Measurements from ENCODE around the gene SOCS7.

Gene SOCS7, protein sequence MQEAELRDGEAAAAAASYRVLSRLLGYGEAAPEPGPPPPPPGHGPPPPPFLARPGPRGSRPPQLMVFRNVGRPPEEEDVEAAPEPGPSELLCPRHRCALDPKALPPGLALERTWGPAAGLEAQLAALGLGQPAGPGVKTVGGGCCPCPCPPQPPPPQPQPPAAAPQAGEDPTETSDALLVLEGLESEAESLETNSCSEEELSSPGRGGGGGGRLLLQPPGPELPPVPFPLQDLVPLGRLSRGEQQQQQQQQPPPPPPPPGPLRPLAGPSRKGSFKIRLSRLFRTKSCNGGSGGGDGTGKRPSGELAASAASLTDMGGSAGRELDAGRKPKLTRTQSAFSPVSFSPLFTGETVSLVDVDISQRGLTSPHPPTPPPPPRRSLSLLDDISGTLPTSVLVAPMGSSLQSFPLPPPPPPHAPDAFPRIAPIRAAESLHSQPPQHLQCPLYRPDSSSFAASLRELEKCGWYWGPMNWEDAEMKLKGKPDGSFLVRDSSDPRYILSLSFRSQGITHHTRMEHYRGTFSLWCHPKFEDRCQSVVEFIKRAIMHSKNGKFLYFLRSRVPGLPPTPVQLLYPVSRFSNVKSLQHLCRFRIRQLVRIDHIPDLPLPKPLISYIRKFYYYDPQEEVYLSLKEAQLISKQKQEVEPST

DNA sequence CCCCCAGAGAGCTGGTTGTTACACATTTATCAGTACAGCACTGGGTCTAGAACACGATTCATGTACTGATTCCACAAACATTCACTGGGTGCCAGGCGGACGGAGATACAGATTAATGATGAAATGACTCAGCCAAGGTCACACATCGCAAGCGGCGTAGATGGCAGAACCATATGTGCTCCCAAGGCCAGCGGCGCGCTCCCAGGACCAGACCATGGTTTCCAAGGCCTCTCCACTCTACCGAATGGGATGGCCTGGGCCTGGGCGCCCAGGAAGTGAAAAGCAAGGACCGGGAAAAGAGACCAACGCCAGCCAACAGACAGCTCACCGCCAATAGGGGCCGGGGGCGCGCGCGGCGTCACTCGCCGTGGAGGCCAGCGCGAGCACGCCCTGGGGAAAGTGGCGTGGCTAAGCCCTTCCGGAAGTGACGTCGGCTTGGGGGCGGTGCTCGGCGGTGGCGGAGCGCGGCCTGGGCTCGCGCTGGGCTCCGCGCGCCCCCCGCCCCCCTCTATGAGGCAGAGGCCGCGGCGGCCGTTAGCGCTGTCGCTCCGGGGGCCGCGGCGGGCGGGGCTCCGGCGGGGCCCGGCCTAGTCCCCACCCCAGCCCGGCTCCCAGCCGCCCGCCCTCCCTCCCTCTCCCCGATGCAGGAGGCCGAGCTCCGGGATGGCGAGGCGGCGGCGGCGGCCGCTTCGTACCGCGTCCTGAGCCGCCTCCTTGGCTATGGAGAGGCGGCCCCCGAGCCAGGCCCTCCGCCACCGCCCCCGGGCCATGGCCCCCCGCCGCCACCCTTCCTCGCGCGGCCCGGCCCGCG lies at the start of gene SOCS7:
Gene SOCS7, plus strand, starts transcription at position 433 of the 811 bp plus-strand sequence. Its CDS starts 209 bp downstream, at position 642.
- DNase-seq (ENCODE audit: low read depth in 2 of 2), result peak; percentile 92 to 94

DNA sequence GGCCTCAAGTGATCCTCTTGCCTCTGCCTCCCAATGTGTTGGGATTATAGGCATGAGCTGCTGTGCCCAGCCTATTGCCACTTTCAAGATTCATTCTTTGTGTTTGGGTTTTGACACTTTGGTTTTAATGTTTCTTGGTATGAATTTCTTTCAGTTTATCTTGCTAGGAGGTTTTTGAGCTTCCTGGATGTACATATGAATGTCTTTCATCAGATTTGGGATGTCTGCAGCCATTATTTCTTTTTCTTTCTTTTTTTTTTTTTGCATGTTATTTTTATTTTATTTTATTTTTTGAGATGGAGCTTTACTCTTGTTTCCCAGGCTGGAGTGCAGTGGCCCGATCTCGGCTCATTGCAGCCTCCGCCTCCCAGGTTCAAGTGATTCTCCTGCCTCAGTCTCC lies 36.1 kb upstream of the SOCS7 start:
- DNase-seq (ENCODE audit: low read depth in 2 of 2), result no peak

DNA sequence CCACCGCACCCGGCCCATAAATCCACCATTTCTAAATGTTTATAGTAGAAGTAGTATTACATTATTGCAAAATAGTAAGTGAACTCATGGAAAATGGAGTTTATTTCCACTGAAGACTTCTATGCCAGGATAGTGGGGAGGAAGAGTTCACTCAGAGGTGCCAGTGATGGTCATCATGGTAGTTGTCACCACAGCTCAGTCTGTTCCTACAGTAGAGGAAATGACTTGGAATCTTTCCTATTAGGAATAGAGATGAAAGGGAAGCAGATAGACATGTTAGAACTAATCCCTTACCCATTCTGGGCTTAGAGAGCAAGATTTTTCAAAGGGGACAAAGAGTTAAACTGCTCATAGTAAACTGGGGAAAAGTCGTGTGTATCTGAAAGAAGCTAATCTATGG lies 34.6 kb upstream of the SOCS7 start:
- no peak for DNase-seq (ENCODE audit: low read depth in 2 of 2)

DNA sequence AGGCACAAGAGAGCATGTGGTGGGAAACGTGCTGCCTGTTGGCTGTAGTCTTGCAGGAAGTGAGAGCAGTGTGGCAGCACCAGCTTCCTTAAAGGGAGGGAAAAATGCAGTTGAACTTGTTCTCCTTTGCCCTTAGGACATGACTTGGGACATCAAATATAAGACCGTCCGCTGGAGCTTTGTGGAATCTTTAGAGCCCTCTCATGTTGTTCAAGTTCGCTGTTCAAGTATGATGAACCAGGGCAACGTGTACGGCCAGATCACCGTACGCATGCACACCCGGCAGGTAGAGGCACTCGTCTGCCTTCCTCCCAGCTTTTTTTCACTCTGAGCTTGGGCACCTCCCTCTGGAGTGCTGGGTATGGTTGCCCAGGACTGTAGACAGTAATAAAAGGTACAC lies 31.2 kb upstream of the SOCS7 start:
- no peak for DNase-seq (ENCODE audit: low read depth in 2 of 2)

DNA sequence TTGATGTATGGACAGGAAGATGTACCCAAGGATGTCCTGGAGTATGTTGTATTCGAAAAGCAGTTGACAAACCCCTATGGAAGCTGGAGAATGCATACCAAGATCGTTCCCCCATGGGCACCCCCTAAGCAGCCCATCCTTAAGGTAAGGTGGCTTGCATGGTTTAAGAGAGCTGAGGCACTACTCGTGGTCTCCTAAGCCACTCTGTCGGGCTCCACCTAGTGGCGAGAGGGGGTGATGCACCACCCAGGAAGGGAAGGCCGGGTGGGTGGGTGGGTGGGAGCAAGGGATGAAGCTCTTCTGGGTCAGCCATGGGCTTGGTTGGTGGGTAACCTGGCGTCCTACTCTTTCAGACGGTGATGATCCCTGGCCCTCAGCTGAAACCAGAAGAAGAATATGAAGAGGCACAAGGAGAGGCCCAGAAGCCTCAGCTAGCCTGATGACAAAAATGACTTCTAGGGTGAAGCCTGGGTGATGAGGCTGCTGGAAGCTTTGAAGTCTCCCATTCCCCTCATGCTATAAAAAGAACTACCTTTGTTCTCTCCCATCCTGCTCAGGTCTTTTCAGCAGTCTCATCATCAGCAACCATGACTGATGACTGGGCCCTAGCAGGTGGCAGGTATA lies 29.4 kb upstream of the SOCS7 start:
- DNase-seq (ENCODE audit: low read depth in 2 of 2), result peak; percentile 50 to 65

DNA sequence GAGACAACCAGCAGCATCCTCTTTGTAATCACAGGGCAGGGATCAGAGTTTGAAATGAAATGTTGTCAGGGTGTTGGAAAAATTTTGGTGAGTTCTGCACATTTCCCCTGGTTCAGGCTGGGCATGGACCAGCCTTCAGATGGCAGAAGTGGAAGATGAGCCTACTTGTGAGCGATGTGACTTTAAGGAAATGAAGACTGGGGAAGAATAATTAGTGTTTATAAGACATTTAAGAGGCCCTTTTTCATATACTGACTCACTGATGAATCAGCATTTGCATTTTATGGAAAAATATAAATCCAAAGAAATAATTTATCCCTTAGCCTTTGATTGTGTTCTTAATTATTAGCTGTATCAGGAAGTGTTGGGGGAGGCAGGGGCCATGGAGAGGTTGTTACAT lies 28.7 kb upstream of the SOCS7 start:
- no peak for DNase-seq (ENCODE audit: low read depth in 2 of 2)

DNA sequence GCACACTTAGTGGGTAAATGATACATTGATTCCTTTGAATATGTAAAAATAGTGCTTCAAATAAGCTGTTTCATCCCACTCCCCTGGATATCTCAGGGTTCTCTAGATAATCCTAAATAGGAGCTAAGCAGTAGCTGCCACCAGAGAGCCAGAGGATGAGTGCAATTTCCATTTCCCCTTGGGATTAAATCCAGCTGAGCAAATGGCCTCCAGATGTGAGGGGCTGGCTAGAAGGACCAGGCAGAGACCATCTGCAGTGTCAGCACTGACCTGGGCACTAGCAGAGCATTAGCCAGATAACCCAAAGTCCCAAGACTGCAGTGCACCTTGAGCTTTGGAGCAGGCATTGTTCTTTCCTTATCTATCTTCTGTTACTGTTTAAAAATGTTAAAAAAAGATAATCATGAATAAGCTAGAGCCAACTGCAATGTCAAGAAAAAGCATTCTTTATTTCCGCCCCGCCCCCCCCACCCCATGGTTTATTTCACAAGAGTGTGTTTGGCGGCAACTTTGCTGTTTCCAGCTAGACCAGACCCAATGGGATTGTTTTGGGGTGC lies 27.4 kb upstream of the SOCS7 start:
- DNase-seq (ENCODE audit: low read depth in 2 of 2), result no peak

DNA sequence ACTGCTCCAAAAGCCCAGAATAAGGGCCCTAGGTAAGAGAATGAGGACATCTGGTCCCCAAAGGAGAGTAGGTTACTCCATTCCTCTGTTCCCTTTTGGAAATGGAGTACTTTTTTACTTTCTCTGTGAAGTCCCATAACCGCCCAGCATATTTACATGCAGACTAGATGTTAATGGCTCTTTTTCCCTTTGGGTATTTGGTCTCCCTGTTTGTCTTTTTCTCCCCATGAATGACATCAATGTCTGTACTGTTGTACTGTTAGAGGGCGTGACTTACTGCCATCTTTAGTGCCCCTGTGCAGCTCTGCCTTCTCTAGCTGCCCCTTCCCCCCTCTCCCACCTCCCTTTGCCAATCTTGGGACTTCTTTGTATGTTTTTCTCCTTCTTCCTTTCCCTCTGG lies 26.9 kb upstream of the SOCS7 start:
- no peak for DNase-seq (ENCODE audit: low read depth in 2 of 2)

DNA sequence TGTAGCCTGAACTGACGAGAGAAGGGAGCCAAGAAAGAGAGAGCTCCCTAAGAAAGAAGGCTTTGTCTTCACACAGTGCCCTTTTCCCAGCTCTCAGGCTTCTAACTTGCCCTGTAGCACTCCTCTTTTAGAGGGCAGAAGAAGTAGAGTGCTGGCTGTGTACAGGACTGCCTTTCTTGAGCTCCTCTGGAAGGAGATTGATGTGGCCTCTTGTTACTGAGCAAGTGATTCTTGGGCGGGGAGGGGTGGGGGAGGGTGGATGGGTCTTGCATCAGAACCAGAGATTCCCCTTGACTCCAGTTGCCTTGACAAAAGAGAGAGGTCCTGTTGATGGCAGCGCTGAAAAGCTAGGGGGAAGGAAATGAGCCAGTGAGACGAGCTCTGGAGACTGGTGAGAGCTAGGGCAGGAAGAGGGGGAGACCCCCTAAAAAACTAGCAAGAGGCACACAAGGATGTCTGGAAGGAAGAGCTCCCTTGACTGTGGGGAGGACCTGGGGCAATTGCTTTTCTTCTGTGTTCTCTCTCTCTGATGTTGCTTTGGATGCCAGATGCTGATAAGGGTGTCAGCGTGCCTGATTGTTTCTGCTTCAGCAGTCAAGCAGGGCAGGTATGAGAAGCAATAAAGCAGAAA lies 26.3 kb upstream of the SOCS7 start:
- no peak for DNase-seq (ENCODE audit: low read depth in 2 of 2)

DNA sequence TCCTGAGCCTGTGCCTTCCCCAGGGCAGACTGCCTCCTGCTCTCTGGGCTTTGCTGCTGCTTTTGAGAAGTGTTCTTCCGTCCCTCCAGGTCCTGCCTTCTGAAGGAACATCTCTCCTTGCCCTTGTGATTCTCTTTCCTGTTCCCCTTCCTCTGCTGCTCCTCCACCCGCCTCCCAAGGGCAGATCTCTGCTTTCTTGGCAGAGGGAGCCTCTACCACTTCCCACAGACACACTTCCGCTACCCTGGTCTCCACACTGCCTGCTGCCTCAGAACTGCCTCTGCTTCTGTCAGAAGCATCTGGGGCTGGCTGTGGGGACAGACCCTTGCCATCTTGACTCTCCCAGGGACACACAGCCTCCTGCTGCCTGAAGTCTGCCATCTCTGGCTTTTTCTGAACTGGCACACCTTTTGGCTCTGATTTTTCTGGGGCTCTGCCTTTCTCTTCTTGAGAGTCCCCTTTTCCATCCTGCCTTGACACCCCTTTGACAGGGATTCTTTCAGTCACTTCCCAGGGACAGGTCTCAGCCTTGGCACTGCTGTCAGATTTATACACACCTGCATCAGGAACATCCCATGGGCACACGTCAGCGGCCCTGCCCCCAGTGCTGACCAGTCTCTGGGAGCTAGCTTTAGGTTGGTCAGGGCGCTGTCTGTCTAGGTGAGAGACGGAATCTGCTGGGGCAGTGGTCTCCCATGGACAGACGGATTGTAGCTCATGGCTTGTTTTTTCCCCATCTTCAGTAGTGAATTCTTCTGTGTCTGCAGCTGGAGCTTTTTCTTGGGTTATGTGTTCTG lies 24.4 kb upstream of the SOCS7 start:
- no peak for DNase-seq (ENCODE audit: low read depth in 2 of 2)

DNA sequence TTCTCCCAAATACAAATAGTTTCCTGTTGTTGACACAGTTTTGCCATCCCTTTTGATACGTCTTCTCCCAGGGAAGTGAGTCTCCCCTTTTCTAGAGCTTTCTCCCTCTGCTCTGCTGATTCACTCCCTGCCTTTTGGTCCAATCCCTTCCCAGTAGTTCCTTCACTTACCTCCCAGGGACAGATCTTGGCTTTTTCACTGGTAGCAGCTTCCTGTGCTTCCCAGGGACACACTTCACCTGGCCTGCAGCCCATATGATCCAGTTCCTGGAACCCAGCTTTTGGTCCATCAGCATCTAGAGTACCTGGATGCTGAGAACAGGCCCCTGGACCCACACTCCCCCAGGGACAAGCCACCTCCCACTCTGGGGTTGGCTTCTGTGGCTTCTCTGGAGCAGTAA lies 23.7 kb upstream of the SOCS7 start:
- DNase-seq (ENCODE audit: low read depth in 2 of 2), result no peak

DNA sequence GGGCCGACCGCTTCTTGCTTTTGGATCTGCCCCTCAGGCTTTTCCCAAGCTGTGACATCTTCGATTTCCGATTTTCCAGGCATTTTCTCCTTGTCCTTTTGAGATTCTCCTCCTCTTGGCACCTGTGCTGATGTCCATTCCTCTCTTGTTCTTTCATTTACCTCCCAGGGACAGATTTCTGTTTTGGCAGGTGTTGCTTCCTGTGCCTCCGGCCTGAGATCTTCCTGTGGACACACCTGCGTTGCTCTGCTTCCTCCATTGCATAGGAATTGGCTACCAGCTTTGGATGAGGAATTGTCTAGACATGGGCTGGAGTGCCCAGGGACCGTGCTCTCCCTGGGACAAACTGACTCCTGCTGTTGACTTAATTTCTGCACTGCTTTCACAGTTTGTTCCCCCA lies 23.0 kb upstream of the SOCS7 start:
- no peak for DNase-seq (ENCODE audit: low read depth in 2 of 2)

DNA sequence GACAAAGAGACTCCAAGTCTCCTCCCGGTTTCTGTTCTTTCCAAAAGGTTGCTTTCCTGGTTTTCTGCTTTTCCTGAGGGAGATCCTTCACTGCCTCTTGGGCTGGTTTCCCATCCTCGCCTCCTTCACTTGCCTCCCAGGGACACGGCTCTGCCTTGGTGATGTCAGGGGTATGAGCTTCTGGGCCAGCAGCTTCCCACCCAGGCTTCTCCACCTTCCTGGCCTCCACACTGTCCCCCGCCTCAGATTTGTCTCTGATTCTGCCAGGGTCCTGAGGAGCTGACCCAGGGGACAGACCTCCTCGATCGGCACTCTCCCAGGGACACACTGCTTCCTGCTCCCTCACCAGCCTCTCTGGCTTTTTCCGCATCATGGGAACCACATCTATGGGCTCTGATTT lies 22.4 kb upstream of the SOCS7 start:
- no peak for DNase-seq (ENCODE audit: low read depth in 2 of 2)

DNA sequence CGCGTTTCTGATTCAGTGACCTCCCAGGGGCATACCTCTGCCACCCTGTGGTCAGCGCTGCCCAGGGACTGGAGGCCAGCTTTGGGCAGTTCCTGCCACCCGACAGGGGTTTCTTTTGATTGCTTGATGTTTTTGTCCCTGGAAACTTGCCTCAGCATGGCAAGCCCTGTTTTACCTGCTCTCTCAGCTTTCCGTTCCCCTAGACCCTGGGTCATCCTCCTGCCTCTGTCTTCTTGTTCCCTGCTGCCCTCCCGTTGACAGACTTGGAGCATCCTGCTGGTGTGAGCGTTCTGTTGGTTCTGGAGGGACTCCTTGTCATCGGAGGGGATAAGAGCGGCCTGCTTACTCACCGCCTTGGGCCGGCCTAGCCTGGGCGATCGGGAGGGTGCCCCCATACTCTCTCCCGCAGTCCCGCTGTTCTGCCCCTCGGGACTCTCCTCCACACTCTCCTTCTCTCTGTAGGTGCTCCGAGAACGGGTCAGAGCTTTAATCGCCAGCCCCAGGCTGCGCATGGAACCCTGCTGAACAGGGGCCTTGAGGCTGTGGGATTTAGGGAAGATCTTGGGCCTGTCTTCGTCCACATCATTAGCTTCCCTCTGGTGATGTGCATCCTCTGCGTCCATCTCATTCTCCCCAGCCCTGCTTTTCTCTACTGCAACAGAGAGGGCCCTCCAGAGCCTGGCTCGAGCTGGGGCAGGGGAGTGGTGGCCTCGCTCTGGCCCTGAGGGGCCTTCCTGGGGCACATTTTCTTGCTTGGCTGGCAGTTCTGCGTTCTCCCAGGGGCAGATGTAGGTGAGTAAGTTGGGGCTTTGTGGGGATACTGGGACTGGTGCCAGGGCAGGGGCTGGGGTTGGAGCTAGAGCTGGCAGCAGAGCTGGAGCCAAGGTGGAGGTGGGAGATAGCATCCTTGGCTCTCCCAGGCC lies 21.6 kb upstream of the SOCS7 start:
- no peak for DNase-seq (ENCODE audit: low read depth in 2 of 2)

DNA sequence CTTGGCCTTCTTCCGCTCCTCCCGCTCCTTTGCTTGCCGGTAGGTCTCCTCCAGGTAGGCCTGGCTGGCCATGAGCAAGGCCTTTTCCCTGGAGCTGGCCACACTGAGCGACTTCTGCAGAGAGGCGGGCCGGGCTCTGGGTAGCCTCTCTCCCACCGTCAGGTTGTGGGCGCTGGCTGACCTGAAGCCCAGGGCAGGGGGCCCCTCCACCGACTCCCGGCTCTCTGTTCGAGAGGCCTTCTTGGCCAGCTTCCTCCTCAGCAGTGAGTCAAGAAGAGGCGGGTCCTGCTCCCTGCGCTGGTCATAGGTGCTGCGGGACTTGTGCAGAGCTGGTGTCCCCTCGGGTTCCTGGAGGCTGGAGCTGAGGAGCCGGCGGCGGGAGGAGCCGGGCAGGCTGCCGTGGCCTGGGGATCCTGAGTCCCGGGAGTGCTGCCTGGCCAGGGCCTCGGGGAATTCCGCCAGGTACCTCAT lies 20.7 kb upstream of the SOCS7 start:
- DNase-seq (ENCODE audit: low read depth in 2 of 2), result no peak

DNA sequence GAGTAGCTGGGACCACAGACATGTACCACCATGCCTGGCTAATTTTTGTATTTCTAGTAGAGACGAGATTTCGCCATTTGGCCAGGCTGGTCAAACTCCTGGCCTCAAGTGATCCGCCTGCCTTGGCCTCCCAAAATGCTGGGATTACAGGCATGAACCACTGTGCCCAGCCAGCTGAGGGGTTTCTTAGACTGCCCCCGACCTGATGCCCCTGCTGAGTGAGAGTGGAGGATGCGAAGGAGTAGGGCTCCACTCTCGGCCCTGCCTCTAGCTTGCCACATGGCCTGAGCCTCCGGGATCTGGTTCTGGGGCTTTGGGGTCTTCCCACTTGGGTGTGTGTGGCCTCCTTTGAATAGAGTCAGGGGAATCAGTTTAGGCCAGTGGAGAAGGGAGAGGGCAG lies 18.9 kb upstream of the SOCS7 start:
- no peak for DNase-seq (ENCODE audit: low read depth in 2 of 2)

DNA sequence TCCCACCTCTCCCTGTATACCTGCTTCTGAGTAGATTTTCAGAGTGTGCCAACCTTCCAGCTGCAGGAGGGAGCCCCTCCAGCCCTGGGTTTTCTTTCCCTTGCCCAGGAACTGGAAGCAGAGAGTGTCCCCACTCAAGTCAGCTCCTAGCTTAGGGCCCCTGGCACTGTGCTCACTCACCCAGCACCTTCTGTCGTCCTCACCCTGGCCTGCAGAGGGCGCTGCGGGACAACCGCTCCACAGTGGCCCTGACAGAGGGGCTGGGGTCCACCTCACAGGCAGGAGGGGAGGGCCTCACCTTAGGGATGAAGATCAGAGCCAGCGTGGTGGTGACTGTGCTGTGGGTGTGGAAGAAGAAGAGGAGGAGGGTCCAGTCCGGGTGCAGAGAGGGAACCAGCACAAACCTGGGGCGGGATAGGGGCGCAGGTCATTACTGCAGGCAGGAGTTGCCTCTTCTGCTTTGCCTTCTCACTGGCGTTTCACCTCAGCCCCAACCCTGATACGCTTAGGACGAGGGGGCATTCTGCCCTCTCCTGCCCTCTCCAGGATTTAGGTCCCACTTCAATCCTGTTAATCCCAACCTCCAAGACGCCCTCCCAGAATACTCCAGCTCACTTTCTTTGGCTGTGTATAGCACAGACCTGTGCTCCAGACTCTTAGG lies 17.9 kb upstream of the SOCS7 start:
- DNase-seq (ENCODE audit: low read depth in 2 of 2), result peak; percentile 36 to 50

DNA sequence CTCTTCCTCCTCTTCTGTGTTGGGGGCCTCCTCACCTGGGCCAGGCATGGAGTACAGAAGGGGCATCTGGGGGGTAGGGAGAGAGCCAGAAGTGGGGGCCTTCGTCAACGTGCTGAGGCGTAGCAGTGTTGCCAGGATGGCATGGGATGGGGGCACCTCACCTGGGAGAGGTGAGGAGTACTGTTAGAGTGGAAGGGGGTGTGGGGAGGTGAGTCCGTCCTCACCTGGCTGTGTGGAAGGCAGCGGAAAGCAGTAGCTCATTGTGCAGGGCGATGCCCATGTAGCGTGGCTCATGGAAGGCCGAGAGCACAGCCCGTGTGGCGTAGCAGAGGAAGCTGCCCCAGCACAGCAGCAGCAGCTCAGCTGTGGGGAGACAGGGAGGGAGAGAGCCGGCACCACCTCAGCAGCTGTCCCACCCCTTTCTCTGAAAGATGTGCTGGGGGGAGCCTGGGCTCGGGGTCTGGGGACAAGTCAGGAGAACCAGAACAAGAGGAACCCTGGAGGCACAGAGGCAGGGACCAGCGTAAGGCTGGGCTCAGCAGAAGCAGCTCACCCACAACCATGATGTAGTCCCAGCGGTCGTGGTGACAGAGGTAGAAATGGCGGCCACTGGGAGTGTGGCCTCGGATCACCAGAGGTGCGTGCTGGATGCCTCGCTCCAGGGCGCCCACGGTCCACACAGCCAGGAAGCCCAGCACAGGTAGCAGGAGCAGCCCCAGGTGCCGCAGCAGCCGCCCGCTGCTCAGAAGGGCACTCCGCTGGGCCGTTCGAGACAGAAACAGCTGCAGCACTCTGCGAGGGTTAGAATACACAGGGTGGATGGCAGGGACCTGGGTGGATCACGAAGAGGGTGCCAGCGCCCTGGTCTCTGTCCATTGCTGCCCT lies 16.9 kb upstream of the SOCS7 start:
- DNase-seq (ENCODE audit: low read depth in 2 of 2), result no peak
